Measurements from ENCODE around the gene TRERF1. TPM values are rescaled to one million over a fixed set of nuclear protein-coding genes. Genes with fewer than 3 reads are reported as not detected.
A peak's percentile ranks its signal among the peaks of the same experiment; 100 is the strongest.
"Not testable (repeated sequence)": the region's sequence is repeated elsewhere in the genome, so short reads cannot be mapped to it uniquely, and the experiment has no call there.

The TRERF1 gene
- total RNA-seq, 1 experiment from 2014 or later = 22.3 TPM

GRCh38 chr6:42193491-42193894 lies 258.2 kb downstream of the TRERF1 start:
- H3K4me3 Mint-ChIP-seq = peak overlapping the region; percentile 20
- DNase-seq (ENCODE audit: low spot score) = no peak
- no peaks in the 10 kb centered on the region for H3K36me3 Mint-ChIP-seq
- no peaks in the 10 kb centered on the region for H3K9me3 Mint-ChIP-seq
- CTCF ChIA-PET = interaction anchor here (0.5 to 2.4 kb wide), 10 partner anchors 8 to 493 kb away, joined by 3 to 11 read pairs (median 4); no protein-coding TSS in a partner anchor
- H3K4me1 Mint-ChIP-seq = peaks cover 14% of the 10 kb centered on the region
- ATAC-seq = peak; percentile 85
- no peak overlapping the region for H3K27ac Mint-ChIP-seq
- POLR2A ChIA-PET = interaction anchor here (1.0 kb wide), 1 partner anchor 10 kb away, joined by 3 read pairs; no protein-coding TSS in a partner anchor
- TF ChIP-seq MXD4 (CRISPR knock-in tag; IDR thresholded peaks at IDR 0.05; ENCODE audit: borderline replicate concordance) = no peak
- no peak for TF ChIP-seq ZNF396 (CRISPR knock-in tag; IDR thresholded peaks at IDR 0.05; ENCODE audit: borderline replicate concordance)
- no peak for TF ChIP-seq ZSCAN18 (CRISPR knock-in tag; IDR thresholded peaks at IDR 0.05)
- no peak for TF ChIP-seq CREB1 (CRISPR knock-in tag; IDR thresholded peaks at IDR 0.05)
- TF ChIP-seq USF1 (CRISPR knock-in tag; IDR thresholded peaks at IDR 0.05) = no peak
- TF ChIP-seq NFYB (CRISPR knock-in tag; conservative IDR thresholded peaks at IDR 0.05; ENCODE audit: low read depth) = no peak
- no peak for TF ChIP-seq ZBTB21 (CRISPR knock-in tag; IDR thresholded peaks at IDR 0.05; ENCODE audit: borderline replicate concordance)
- no peak for TF ChIP-seq SOX15 (CRISPR knock-in tag; IDR thresholded peaks at IDR 0.05)
- TF ChIP-seq CBFB (CRISPR knock-in tag; IDR thresholded peaks at IDR 0.05; ENCODE audit: low read depth) = no peak
- TF ChIP-seq GTF2I (CRISPR knock-in tag; conservative IDR thresholded peaks at IDR 0.05) = no peak
- no peak for TF ChIP-seq ZNF671 (CRISPR knock-in tag; IDR thresholded peaks at IDR 0.05)
- TF ChIP-seq ZNF281 (CRISPR knock-in tag; IDR thresholded peaks at IDR 0.05) = no peak
- TF ChIP-seq NR3C1 (CRISPR knock-in tag; conservative IDR thresholded peaks at IDR 0.05; ENCODE audit: low read depth) = no peak
- no peak for TF ChIP-seq ELF4 (CRISPR knock-in tag; IDR thresholded peaks at IDR 0.05; ENCODE audit: low read depth)
- no peak for TF ChIP-seq NFE2L1 (CRISPR knock-in tag; IDR thresholded peaks at IDR 0.05)
- no peak for TF ChIP-seq SMAD3 (CRISPR knock-in tag; IDR thresholded peaks at IDR 0.05; ENCODE audit: borderline replicate concordance)
- TF ChIP-seq CREM (CRISPR knock-in tag; IDR thresholded peaks at IDR 0.05) = no peak
- TF ChIP-seq AR (CRISPR knock-in tag; IDR thresholded peaks at IDR 0.05) = no peak
- H3K27me3 Mint-ChIP-seq (ENCODE audit: low read depth) = peaks cover 7% of the 10 kb centered on the region

- POLR2A ChIA-PET = interaction anchor here (0.9 kb wide), 1 partner anchor 1139 kb away, joined by 3 read pairs; the partner anchor contains the start of gene APOBEC2
- not testable (repeated sequence) for H3K36me3 Mint-ChIP-seq; H3K4me3 Mint-ChIP-seq; DNase-seq (ENCODE audit: low spot score); H3K27ac Mint-ChIP-seq; H3K9me3 Mint-ChIP-seq; H3K27me3 Mint-ChIP-seq (ENCODE audit: low read depth); ATAC-seq
- CTCF ChIA-PET = interaction anchor here (0.7 to 1.7 kb wide), 5 partner anchors 22 to 410 kb away, joined by 3 to 9 read pairs (median 3); no protein-coding TSS in a partner anchor
- H3K4me1 Mint-ChIP-seq = peaks cover 14% of the 10 kb centered on the region
Measured at GRCh38 chr6:42192385-42192784, 259.3 kb downstream of the TRERF1 start.

All from WTC11 (cell line).